Measurements from ENCODE around the gene PLBD1. TPM values are rescaled to one million over a fixed set of nuclear protein-coding genes. Genes with fewer than 3 reads are reported as not detected.

Gene PLBD1
- total RNA-seq, 4 donors from 2014 or later = 26.5 to 64.1 (median 40.1) TPM

DNA sequence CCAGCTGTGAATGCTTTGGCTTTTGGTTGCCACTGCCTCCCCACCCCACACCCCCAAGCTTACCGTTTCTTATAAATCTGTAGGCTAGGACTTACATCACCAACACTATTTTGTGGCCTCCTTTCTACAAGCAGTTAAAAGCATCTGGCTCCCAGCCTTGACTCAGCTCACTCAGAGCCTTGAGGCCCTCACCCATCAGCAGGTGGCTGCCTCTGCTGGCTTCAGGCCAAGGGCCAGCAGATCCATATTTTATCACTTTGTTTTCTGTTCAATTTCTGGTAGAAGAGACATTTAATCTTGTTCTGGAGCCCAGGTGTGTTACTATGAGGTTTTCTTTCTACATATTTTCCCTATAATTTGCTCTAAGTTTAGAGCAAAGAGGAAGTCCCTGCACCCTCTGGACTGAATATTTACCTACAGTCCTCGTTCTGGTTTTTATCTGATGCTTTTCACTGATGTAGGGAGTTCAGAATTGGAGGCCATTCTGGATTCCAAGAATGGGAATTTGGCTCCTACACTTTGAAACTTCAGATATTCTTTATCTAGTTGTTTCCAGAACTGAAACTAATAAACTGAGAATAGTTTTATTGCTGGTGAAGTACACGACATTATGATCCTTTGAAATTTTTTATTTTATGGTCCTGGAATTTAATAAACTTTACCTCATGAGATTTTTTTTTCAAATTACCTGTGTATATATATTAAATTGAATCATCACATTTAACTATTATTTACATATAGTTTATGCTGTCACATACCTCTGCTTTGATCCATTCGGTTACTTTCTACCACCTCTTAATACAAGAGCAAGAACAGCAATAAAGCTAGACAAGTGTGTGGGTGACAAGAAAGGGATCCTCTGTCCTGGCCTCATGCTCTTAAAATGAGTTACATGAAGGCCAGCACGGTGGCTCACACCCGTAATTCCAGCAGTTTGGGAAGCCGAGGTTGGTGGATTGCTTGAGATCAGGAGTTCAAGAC is 22.2 kb downstream of the PLBD1 start:
- DNase-seq (ENCODE audit: low spot score in 2 of 2) = no peak
- intact Hi-C loops (cut with DNase I; ENCODE audit: low total_unique reads) = no loop called here
- WGBS, 2 donors = 74 to 79% methylated on average over 7 of the region's 7 CpGs
- TF ChIP-seq, protein P1, sequence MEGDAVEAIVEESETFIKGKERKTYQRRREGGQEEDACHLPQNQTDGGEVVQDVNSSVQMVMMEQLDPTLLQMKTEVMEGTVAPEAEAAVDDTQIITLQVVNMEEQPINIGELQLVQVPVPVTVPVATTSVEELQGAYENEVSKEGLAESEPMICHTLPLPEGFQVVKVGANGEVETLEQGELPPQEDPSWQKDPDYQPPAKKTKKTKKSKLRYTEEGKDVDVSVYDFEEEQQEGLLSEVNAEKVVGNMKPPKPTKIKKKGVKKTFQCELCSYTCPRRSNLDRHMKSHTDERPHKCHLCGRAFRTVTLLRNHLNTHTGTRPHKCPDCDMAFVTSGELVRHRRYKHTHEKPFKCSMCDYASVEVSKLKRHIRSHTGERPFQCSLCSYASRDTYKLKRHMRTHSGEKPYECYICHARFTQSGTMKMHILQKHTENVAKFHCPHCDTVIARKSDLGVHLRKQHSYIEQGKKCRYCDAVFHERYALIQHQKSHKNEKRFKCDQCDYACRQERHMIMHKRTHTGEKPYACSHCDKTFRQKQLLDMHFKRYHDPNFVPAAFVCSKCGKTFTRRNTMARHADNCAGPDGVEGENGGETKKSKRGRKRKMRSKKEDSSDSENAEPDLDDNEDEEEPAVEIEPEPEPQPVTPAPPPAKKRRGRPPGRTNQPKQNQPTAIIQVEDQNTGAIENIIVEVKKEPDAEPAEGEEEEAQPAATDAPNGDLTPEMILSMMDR (IDR thresholded peaks at IDR 0.05) = no peak
- TF ChIP-seq POLR2A (IDR thresholded peaks at IDR 0.05) = no peak
- H3K4me3 ChIP-seq (ENCODE audit: low read depth, poor library complexity, severe bottlenecking) = no peak overlapping the region

DNA sequence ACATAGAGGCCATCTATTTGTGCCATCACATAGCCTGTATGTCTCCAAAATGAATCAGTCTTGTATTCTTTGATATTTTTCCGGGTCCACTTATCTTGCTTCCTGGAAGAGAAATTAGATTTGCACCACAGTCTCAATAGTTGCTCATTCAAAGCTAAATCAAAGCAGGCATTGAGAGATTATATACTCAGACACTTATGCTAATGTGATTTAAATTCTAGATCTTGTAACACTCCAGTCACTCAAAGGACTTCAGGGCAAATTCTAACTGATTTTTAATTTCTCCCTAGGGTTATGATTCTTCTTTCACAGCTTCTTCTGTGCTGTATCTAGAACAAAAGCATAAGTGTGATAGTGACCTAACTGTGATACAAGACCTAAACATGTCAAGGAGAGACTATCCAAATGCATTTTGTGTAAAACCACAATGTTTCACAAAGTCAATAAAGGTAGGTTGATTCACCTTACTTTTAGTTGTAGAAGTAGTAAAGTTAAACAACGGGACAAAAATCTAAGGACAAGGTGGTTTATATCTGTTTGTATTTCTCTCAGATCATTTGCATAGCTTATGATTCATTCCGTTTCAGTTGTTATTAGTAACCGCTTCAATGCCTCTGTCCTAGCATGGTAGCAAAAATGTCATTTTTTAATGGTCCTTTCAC is 26.8 kb downstream of the PLBD1 start:
- 81 to 83% methylated on average over 4 of the region's 4 CpGs for WGBS, 2 donors
- intact Hi-C loops (cut with DNase I; ENCODE audit: low total_unique reads) = no loop called here
- H3K4me3 ChIP-seq (ENCODE audit: low read depth, poor library complexity, severe bottlenecking) = no peak overlapping the region
- no peak for TF ChIP-seq POLR2A (IDR thresholded peaks at IDR 0.05)
- TF ChIP-seq, protein P1 (IDR thresholded peaks at IDR 0.05) = no peak
- no peak for DNase-seq (ENCODE audit: low spot score in 2 of 2)

DNA sequence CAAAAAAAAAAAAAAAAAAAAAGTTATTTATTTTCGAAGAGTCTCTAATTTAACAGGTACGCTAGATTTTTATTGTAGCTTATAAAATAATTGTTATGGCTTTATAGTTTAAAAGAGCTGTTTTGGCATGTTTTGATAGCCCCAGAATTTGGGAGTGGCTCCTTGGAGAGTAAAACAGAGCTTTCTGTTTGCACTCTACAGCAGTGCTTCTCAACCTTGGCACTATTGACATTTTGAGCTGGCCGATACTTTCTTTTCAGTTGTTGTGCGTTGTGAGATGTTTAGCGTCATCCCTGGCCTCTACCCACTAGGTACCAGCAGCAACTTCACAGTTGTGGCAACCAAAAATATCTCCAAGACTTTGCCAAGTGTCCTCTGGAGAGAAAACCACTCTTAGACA is 30.6 kb downstream of the PLBD1 start:
- no peak overlapping the region for H3K4me3 ChIP-seq (ENCODE audit: low read depth, poor library complexity, severe bottlenecking)
- WGBS, 2 donors = 90 to 96% methylated on average over 5 of the region's 5 CpGs
- DNase-seq (ENCODE audit: low spot score in 2 of 2) = no peak
- intact Hi-C loops (cut with DNase I; ENCODE audit: low total_unique reads) = no loop called here
- TF ChIP-seq, protein P1 (IDR thresholded peaks at IDR 0.05) = no peak
- TF ChIP-seq POLR2A (IDR thresholded peaks at IDR 0.05) = no peak

DNA sequence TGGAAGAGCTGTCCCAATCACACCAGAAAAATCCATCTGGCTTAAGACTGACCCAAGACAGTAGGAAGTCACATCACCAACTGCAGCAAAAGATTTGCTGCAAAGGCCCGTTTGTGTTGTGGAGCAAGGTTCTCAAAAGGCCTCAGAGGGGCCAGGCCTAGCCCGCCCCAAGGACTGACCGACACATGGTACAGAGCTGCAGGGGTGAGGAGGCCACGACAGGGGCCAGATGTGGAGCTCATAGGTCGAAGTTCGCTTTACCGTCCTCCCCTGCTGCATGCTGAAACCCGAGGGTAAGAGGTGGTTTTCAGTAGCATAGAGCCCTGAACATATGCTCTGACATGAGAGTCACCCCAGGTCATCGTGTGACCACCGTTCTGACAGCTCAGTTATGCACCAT is 35.5 kb downstream of the PLBD1 start:
- TF ChIP-seq, protein P1 (IDR thresholded peaks at IDR 0.05) = no peak
- no peak for TF ChIP-seq POLR2A (IDR thresholded peaks at IDR 0.05)
- no peak for DNase-seq (ENCODE audit: low spot score in 2 of 2)
- H3K4me3 ChIP-seq (ENCODE audit: low read depth, poor library complexity, severe bottlenecking) = no peak overlapping the region
- WGBS, 2 donors = 91 to 97% methylated on average over 10 of the region's 10 CpGs
- intact Hi-C loops (cut with DNase I; ENCODE audit: low total_unique reads) = no loop called here

DNA sequence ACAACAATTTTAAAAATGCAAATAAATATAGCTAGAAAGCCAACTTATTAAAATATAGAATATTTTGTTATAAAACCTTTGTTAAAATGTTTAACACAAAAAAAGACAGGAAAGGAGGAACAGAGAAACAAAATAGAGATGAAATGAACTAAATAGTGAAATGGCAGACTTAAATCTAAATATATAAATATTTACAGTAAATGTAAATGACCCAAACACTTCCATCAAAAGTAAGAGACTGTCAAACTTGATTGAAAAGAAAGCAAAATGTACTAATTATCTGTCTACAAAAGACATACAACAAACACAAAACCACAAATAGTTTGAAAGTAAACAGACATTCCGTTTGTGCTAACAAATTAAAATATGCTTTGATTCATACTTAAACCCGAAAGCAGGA is 41.7 kb downstream of the PLBD1 start:
- WGBS, 2 donors = 94 to 95% methylated on average over 2 of the region's 2 CpGs
- TF ChIP-seq, protein P1 (IDR thresholded peaks at IDR 0.05) = no peak
- TF ChIP-seq POLR2A (IDR thresholded peaks at IDR 0.05) = no peak
- intact Hi-C loops (cut with DNase I; ENCODE audit: low total_unique reads) = no loop called here

More for the DNA sequence above, 41.7 kb downstream of the PLBD1 start:
- no peak for DNase-seq (ENCODE audit: low spot score in 2 of 2)
- no peak overlapping the region for H3K4me3 ChIP-seq (ENCODE audit: low read depth, poor library complexity, severe bottlenecking)
